Measurements from ENCODE around the gene FOXF1. TPM values are rescaled to one million over a fixed set of nuclear protein-coding genes. Genes with fewer than 3 reads are reported as not detected.

The FOXF1 gene
- total and polyA plus RNA-seq, 9 of the 15 experiments (the other 6 are each of a cell fraction or from before 2014, with no cell fraction given): 0.04 TPM; not detected in 8

- peaks cover 37 to 78% of the 10 kb centered on the region in 2 experiments for H3K27me3 ChIP-seq (ENCODE audit: control insufficient read depth in 2 of 2, insufficient read depth in 2 of 2, low read length in 2 of 2)
- no peak for ATAC-seq
- WGBS (ENCODE audit: insufficient coverage, low coverage, missing lambda C conversion rate): 30% methylated on average over 28 of the region's 45 CpGs
These were observed 13.3 kb upstream of the FOXF1 start for GRCh38 chr16:86496929-86497461.

More at GRCh38 chr16:86496929-86497461, 13.3 kb upstream of the FOXF1 start:
- H2AFZ ChIP-seq (ENCODE audit: low read depth, low read length): no peak overlapping the region
- ChIA-PET CTCF (ENCODE audit: low intra/inter-chr PET ratio) (interaction anchor here (0.6 kb wide), 1 partner anchor 678 kb away, joined by 3 read pairs; no protein-coding TSS in a partner anchor), POLR2A (no interaction called here)
- no peak overlapping the region for H3K9ac ChIP-seq (ENCODE audit: insufficient read depth in 1 of 2, low read depth in 2 of 2, low read length in 2 of 2)
- no peaks in the 10 kb centered on the region for H3K9me1 ChIP-seq (ENCODE audit: control insufficient read depth, insufficient read depth, low read length)
- no peak for TF ChIP-seq FOXM1 (IDR thresholded peaks at IDR 0.05; ENCODE audit: low read depth)
- TF ChIP-seq FOXM1 (CRISPR knock-in tag; IDR thresholded peaks at IDR 0.05; ENCODE audit: low read depth): no peak
- TF ChIP-seq E4F1 (CRISPR knock-in tag; IDR thresholded peaks at IDR 0.05; ENCODE audit: borderline replicate concordance): no peak
- TF ChIP-seq ZNF3 (CRISPR knock-in tag; IDR thresholded peaks at IDR 0.05): no peak
- no peak for TF ChIP-seq HDGF (IDR thresholded peaks at IDR 0.05)
- TF ChIP-seq, protein P1, sequence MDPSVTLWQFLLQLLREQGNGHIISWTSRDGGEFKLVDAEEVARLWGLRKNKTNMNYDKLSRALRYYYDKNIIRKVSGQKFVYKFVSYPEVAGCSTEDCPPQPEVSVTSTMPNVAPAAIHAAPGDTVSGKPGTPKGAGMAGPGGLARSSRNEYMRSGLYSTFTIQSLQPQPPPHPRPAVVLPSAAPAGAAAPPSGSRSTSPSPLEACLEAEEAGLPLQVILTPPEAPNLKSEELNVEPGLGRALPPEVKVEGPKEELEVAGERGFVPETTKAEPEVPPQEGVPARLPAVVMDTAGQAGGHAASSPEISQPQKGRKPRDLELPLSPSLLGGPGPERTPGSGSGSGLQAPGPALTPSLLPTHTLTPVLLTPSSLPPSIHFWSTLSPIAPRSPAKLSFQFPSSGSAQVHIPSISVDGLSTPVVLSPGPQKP (CRISPR knock-in tag; IDR thresholded peaks at IDR 0.05): no peak
- no peak for TF ChIP-seq KAT7 (CRISPR knock-in tag; IDR thresholded peaks at IDR 0.05; ENCODE audit: borderline replicate concordance)
- in situ Hi-C loops (cut with MboI): no loop called here
- FAIRE-seq: no peak
- no peaks in the 10 kb centered on the region for H3K36me3 ChIP-seq (ENCODE audit: control insufficient read depth, insufficient read depth, low read length)
- no peak overlapping the region for H3K4me3 ChIP-seq
- no TSS peak for BruUV-seq (replicated peaks)
- no peaks in the 10 kb centered on the region for H3K9me3 ChIP-seq (replicated peaks; ENCODE audit: control insufficient read depth, insufficient read depth, low read depth, low read length)
- peaks cover 0 to 3% of the 10 kb centered on the region in 2 experiments; a peak in 2 of 5 replicates for H3K4me1 ChIP-seq (replicated peaks in 1 of 2; ENCODE audit: control insufficient read depth in 2 of 2, insufficient read depth in 2 of 2, low read length in 2 of 2)
- no peak for DNase-seq (ENCODE audit: extremely low read depth in 1 of 4, low spot score in 3 of 4)
- H4K20me1 ChIP-seq (replicated peaks; ENCODE audit: control insufficient read depth, insufficient read depth, low read length): peaks cover 4% of the 10 kb centered on the region; the same call in 1 of the 2 replicates
- intact Hi-C loops (cut with micrococcal nuclease): no loop called here
- H3K79me2 ChIP-seq (ENCODE audit: control insufficient read depth, insufficient read depth, low read length): no peaks in the 10 kb centered on the region
- no peak overlapping the region for H3K27ac ChIP-seq (ENCODE audit: extremely low read depth, low read depth, low read length)
- no peak overlapping the region for H3K4me2 ChIP-seq (ENCODE audit: insufficient read depth, low read length)

Data from K562 (cell line).